SH-SY5Y (cell line): Measurements from ENCODE around the gene RAMP1.

ENCODE experiments used
- GATA2 ChIP-seq: IDR thresholded peaks from 2 replicates; pipeline ENCODE4 v1.6.1; 2011; ENCODE audit warnings: mild to moderate bottlenecking, low read depth, low read length
- GATA3 ChIP-seq: IDR thresholded peaks from 2 replicates; pipeline ENCODE4 v1.6.1; 2011; ENCODE audit warnings: low read depth, mild to moderate bottlenecking, low read length, moderate library complexity

RAMP1 gene

DNA sequence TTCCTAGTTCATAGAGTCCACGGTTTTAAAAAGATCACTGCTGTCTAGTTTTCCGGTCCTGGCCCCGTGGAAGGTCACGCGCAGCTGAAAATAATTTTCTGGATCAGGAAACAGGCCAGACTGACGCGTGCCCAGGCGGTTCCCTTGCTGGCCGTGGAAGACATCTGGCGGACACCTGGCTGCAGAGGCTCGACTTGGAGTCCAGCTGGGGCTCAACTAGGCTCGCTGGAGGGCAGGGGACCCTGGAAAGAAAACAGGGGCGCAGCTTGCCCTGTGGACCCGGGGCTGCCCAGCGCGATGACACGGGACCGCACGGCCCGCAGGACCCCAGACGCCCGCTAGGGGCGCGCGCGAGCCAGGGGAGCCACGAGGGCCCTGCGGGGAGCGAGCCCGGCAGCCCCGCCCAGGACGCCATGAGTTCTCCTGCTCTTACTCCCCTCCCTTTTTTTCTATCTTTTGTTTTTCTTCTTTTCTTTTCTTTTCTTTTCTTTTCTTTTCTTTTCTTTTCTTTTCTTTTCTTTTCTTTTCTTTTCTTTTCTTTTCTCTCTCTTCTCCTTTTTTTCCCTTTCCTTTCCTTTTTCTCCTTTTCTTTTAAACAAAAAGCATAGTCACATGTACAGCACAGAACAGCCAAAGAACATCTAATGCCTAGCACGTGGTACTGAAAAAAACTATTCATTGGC, 64.2 kb downstream of the RAMP1 start:
- TF ChIP-seq GATA2 (no peak), GATA3 (no peak)

DNA sequence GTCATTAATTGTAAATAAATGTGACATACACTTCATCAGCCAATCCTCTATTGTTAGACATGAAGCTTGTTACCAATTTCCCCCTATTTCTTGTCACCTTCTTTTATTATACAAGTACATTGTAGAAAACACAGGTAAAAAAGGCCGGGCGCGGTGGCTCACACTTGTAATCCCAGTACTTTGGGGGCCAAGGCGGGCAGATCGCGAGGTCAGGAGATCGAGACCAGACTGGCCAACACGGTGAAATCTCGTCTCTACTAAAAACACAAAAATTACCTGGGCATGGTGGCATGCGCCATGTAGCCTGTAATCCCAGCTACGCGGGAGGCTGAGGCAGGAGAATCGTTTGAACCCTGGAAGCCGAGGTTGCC, 64.7 kb downstream of the RAMP1 start:
- TF ChIP-seq GATA3 (no peak), GATA2 (no peak)

DNA sequence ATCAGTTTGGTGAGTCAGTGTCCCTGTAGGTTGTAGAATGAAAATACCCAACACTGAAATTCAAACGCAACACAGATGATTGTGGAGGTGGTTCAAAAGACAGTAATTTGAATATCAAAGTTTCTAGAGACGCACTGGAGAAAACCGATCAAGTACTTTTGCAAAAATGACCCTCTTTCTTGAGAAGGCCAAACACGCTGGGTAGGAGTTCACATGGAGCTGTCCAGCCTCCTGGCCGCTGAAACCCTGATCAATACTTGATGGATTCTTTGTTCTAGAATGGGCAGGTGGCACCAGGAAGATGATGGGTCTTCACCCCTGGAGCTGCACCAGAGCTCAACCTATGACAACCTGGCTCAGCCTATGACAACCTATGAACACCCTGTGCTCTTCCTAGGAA, 67.7 kb downstream of the RAMP1 start:
- no peak for TF ChIP-seq GATA2
- no peak for TF ChIP-seq GATA3

DNA sequence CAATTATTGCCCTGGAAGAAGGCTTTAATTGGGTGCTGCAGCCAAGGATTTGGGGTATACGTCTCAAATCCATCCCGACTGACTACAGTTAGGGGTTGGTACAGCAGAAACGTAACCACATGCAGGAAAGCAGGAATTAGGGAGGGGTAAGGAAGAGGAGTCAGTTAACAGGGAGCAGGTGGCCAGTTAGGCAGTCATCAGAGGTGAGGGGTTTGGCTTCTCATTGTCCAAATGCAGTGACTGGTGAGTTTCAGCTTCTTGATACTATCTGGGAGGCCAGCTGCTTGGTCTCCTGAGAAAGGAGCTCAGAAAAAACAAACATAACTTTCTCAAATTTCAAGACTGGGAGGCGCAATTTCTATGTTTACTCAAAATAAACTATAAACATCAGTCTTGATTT, 68.6 kb downstream of the RAMP1 start:
- TF ChIP-seq GATA3, result no peak
- no peak for TF ChIP-seq GATA2

DNA sequence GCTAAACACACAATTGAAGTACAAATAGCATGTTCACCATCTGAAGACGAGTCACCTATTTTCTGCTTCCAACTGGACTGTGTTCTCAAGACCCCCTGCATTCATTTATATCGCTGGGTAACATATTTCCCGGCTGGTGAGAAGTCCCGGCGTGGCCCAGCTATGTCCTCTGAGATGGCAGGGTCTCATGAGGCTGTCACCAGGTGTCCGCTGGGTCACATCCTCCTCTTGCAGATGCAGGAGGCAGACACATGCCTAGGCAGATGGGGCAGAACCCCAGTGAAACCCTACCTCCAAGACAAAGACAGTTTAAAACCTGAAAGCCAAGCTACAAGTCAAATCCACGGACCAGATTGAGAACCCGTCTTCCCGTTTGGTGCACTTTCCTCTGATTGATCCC, 70.6 kb downstream of the RAMP1 start:
- TF ChIP-seq GATA3 (no peak), GATA2 (no peak)

DNA sequence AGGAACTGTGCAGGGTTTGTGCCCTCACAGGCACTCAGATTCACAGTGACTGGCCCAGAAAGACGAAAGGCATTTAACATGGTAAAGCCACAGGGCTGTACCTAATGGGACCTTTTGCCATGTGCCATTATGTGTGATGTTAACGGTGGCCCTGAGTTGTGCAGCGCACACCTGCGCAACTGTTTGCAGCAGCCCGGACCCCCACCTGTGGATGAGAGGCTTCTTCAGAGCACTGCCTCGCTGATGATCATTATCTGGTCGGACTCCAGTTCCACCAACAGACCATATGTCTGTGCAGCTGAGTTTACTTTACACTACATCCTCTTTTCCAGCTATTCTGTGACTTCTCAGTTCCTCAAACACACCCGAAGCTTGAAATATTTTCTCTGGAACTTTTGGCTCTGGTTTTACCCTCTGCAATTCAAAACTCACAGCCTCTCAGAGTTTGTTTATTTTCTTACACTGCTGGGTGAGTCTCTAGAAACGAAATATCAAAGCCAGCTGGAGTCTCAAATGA, 71.8 kb downstream of the RAMP1 start:
- peak; percentile 66 for TF ChIP-seq GATA2
- no peak for TF ChIP-seq GATA3

DNA sequence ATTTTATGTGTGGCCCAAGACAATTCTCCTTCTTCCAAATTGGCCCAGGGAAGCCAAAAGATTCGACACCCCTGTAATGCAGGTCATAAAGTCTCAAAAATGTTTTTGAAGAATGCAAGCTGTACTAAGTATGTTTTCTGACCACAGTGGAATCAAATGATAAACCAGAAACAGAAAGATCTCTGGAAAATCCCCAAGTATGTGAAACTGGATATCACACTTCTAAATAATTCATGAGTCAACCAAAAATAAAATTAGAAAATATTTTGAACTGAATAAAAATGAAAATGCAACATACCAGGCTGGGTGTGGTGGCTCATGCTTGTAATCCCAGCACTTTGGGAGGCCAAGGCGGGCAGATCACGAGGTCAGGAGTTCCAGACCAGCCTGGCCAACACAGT, 73.3 kb downstream of the RAMP1 start:
- TF ChIP-seq GATA2 (no peak), GATA3 (no peak)

DNA sequence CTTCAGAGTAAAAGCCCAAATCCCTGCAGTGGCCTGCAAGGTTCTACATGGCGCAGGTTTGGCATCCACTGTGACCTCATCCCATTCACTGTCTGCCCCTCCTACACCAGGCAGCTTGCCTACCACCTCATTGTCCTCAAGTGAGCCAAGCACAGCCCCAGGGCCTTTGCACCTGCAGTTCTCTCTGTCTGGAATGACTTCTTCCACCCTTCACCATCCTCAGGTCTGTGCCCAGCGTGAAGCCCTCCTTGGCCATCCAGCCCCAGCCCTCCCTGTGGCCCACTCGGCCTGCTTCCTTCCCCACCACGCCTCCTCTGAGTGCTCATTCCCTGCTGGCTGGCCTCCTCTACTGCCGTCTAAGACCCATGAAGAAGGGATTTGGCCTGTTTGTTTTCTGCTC, 74.8 kb downstream of the RAMP1 start:
- TF ChIP-seq GATA3, result no peak

DNA sequence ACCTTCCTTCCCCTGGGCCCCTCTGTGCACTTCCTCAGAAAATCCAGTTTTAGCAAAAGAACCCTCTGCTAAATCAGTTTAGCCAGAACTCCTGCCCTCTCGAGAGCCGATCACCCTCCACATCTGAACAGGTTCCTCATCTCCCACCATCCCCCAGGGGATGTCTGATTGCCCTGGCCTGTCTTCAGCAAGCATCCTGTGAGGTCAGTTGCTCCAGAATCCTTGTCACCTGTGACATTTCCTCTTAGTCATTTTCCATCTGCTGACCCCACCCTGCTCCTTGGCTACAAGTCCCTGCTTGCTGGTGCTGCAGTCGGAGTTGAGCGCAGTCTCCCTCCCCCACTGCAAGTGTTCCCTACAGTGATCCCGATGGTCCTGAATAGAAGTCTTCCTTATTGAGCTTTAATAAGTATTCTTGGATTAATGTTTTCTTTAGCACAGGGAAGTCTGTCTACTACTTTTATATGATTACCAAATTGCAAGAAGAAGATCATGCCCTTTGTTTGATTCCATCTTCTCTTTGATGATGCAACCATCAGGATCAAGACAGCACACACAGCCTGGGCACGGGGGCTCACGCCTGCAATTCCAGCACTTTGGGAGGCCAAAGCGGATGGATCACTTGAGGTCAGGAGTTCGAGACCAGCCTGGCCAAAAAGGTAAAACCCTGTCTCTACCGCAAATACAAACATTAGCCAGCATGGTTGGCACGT, 76.5 kb downstream of the RAMP1 start:
- TF ChIP-seq GATA2 (no peak), GATA3 (no peak)

DNA sequence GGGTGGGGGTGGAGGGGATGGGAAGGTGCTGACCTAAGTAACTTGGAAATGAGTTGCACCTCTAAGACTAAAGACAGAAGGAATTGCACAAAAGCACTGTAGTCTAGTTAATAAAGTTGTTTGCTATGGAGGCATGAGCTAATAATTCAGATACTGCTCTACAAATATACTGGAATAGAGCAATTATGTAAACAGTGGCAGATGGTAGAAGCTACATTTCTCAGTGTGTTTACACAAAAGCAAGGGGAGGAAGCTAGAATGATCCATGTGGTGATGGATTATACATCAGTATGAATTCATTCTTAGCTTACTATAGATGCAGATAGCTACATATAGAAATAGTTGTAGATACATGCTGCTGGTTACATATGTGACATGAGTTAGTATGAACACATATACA, 79.8 kb downstream of the RAMP1 start:
- TF ChIP-seq GATA2 (no peak), GATA3 (no peak)

DNA sequence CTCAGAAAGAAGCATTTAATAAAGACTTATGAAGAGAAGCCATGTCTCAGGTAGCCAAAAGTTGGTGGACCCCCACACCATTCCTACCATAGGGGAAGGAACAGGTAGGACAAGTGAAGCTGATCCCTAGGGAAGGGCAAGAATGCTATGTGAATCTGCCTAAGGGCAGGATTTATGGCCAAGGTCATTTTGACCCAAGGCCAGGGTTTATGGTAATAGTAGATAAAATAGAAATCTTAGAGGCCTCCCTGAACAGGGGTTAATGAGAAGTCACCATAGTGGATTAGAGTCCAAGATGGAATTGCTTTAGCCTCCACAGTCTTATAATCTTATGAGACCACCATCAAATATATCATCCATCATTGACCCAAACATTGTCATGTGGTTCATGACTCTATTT, 81.4 kb downstream of the RAMP1 start:
- TF ChIP-seq GATA3 (no peak), GATA2 (no peak)

DNA sequence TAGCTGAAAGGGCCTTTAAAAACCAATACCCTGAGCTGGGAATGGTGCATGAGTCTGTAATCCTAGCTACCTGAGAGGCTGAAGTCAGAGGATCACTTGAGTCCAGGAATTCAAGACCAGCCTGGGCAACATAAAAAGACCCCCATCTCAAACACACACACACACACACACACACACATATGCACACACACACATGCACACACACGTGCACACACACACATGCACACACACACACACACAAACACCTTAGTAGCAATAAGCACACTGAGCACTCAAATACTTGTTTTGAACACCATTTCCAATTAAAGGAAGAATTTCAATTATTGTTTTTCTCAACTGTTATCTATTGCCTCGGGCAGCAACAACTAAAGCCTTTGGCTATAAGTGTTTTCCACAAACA, 81.8 kb downstream of the RAMP1 start:
- TF ChIP-seq GATA2, result no peak
- no peak for TF ChIP-seq GATA3

DNA sequence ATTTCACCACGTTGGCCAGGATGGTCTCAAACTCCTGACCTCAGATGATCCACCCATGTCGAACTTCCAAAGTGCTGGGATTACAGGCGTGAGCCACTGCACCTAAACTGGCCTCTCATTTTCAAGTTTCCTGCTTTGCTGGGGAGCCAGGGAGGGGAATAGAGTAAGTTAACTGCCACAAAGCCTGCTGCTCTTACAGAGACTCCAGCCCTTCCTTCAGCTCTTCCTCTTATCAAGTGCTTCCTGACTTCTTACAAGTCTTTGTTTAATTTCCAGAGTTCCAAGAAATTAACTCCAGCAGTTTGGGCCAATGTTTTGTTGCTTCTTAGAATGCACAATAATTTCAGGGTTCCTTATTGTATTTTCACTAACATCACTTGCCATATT, 83.1 kb downstream of the RAMP1 start:
- TF ChIP-seq GATA3 (no peak), GATA2 (no peak)

DNA sequence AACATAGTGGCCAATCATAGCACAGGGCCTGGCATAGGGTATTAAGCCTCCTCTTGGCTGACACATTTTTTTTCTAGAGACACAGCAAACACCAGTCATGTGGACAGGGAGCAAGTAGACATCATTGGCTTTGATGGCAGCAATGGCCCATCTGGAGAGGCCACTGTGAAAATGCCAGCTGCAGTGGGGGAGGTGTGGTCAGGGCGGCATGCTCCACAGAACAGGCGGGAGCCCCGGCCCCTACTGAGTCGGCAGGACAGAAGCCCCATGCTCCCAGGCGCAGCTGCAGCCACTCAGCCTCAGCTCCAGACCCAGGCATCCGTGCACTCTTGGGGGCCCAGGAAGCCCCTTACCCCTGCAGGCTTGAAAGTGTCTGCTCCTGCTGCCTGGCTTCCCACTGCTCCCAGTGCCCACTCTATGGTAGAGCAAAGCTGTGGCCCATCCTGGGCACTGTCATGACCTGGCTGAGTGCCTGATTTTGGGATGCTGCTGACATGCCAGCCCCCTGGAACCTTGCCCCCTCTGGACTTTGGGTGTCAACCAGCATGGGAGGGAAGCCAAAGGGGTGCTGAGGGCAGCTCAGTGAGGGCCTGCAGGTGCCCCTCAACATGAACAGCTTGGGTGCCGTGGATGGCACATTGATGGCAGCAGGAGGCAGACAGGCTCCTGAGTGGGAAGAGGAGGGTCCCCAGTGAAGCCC, 84.1 kb downstream of the RAMP1 start:
- TF ChIP-seq GATA3 (no peak), GATA2 (no peak)

DNA sequence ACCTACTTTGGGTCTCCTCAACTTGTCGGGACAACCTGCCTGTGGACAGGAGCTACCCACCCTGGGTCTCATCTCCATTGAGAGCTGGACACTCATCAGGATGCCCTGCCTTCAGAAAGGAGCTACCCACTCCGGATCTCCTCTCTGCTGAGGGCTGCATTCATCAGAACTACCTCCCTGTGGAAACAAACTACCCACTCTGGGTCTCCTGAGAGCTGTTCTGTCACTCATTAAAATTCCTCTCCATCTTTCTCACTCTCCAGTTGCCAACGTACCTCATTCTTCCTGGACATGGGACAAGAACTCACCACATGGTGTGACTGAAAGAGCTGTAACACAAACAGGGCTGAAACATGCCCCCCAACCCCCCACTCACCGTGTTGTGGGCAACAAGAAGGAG, 84.9 kb downstream of the RAMP1 start:
- TF ChIP-seq GATA2, result no peak
- no peak for TF ChIP-seq GATA3
